KBM-7 (cell line): Measurements from ENCODE around the gene LRRC59.

Experiments
- DNase-seq: peaks from one replicate; pipeline ENCODE4 v3.0.0-alpha.2; 2015
- in situ Hi-C: fragments of 300-500 bp; cut with MboI; formaldehyde crosslinking; loops from 2 replicates; pipeline ENCODE4 v1.14.3; 2020; ENCODE audit warnings: low sequenced_read_pairs, low pct_unique_long_range_greater_than_20kb, mixed read lengths

Gene LRRC59

GRCh38 chr17:50394711-50395110 lies 2.6 kb downstream of the LRRC59 start:
- in situ Hi-C loops, result no loop called here
- DNase-seq, result no peak

GRCh38 chr17:50393700-50394099 lies 3.6 kb downstream of the LRRC59 start:
- in situ Hi-C loops, result no loop called here
- DNase-seq, result no peak

- no peak for DNase-seq
- in situ Hi-C loops, result no loop called here
Measured at GRCh38 chr17:50392621-50393020, 4.7 kb downstream of the LRRC59 start.

- in situ Hi-C loops, result no loop called here
- DNase-seq, result no peak
Measured at GRCh38 chr17:50389534-50389933, 7.8 kb downstream of the LRRC59 start.

GRCh38 chr17:50388728-50389127 lies 8.6 kb downstream of the LRRC59 start:
- in situ Hi-C loops, result no loop called here
- DNase-seq, result no peak

GRCh38 chr17:50386510-50386909 lies 10.8 kb downstream of the LRRC59 start:
- no peak for DNase-seq
- in situ Hi-C loops, result no loop called here

- DNase-seq, result no peak
- in situ Hi-C loops, result no loop called here
Measured at GRCh38 chr17:50382931-50383330, 14.4 kb downstream of the LRRC59 start.

- DNase-seq, result no peak
- in situ Hi-C loops, result no loop called here
Measured at GRCh38 chr17:50381920-50382319, 15.4 kb downstream of the LRRC59 start.

- in situ Hi-C loops, result no loop called here
- DNase-seq, result no peak
Measured at GRCh38 chr17:50381260-50381815, 16.0 kb downstream of the LRRC59 start.

- in situ Hi-C loops, result no loop called here
- DNase-seq, result no peak
Measured at GRCh38 chr17:50380369-50381259, 16.7 kb downstream of the LRRC59 start.

GRCh38 chr17:50379351-50380132 lies 17.8 kb downstream of the LRRC59 start:
- in situ Hi-C loops, result no loop called here
- DNase-seq, result no peak

GRCh38 chr17:50375858-50376538 lies 21.3 kb downstream of the LRRC59 start:
- in situ Hi-C loops, result no loop called here
- DNase-seq, result no peak

GRCh38 chr17:50373705-50374104 lies 23.6 kb downstream of the LRRC59 start:
- in situ Hi-C loops, result no loop called here
- no peak for DNase-seq

- in situ Hi-C loops, result no loop called here
- DNase-seq, result peak; percentile 95
Measured at GRCh38 chr17:50372758-50373556, 24.4 kb downstream of the LRRC59 start, which contains the start of the genes EME1 and MRPL27. EME1 (plus strand) TSS chr17:50373229; CDS start chr17:50375209, 1,980 bp downstream. MRPL27 (minus strand) TSS chr17:50373184; CDS start chr17:50373170, 14 bp downstream.

- in situ Hi-C loops, result no loop called here
- no peak for DNase-seq
Measured at GRCh38 chr17:50372222-50372757, 25.0 kb downstream of the LRRC59 start.

- in situ Hi-C loops, result no loop called here
- no peak for DNase-seq
Measured at GRCh38 chr17:50371526-50371925, 25.8 kb downstream of the LRRC59 start.

- in situ Hi-C loops, result no loop called here
- DNase-seq, result no peak
Measured at GRCh38 chr17:50370052-50370451, 27.3 kb downstream of the LRRC59 start.

- in situ Hi-C loops, result no loop called here
- DNase-seq, result no peak
Measured at GRCh38 chr17:50367401-50367800, 29.9 kb downstream of the LRRC59 start.
